ENCODE results near the gene POLD4. TPM values are rescaled to one million over a fixed set of nuclear protein-coding genes. Genes with fewer than 3 reads are reported as not detected.

POLD4 gene
- total and polyA plus RNA-seq, 2 of the 13 experiments (the other 11 are each of a cell fraction or from before 2014, with no cell fraction given): 10.5 to 27.4 TPM

- POLR2A ChIA-PET: interaction anchor here (1.2 kb wide), 1 partner anchor 62 kb away, joined by 3 read pairs; no protein-coding TSS in a partner anchor
- TF ChIP-seq ZNF614 (CRISPR knock-in tag; IDR thresholded peaks at IDR 0.05; ENCODE audit: borderline replicate concordance) (no peak), GMEB1 (CRISPR knock-in tag; IDR thresholded peaks at IDR 0.05; ENCODE audit: borderline replicate concordance) (no peak), ASH2L (IDR thresholded peaks at IDR 0.05; ENCODE audit: insufficient read length, low read depth, low read length) (no peak), KDM6A (CRISPR knock-in tag; IDR thresholded peaks at IDR 0.05; ENCODE audit: low read depth) (no peak), ZNF260 (CRISPR knock-in tag; IDR thresholded peaks at IDR 0.05; ENCODE audit: borderline replicate concordance, low read depth) (no peak), ZNF282 (IDR thresholded peaks at IDR 0.05; ENCODE audit: partially characterized antibody) (no peak), YY1 (IDR thresholded peaks at IDR 0.05; ENCODE audit: insufficient read depth, insufficient replicate concordance, low read depth, low read length) (no peak), BHLHE40 (IDR thresholded peaks at IDR 0.05; ENCODE audit: low read length) (no peak), ZNF737 (CRISPR knock-in tag; IDR thresholded peaks at IDR 0.05; ENCODE audit: borderline replicate concordance) (no peak), ZSCAN20 (CRISPR knock-in tag; IDR thresholded peaks at IDR 0.05; ENCODE audit: borderline replicate concordance) (no peak), FOXO4 (CRISPR knock-in tag; conservative IDR thresholded peaks at IDR 0.05) (no peak), RARG (CRISPR knock-in tag; IDR thresholded peaks at IDR 0.05; ENCODE audit: low read depth) (no peak), NFE2L1 (CRISPR knock-in tag; IDR thresholded peaks at IDR 0.05; ENCODE audit: borderline replicate concordance) (no peak)
- Histone ChIP-seq H3K36me3 (replicated peaks in 1 of 2; ENCODE audit: control insufficient read depth in 1 of 2, insufficient read depth in 2 of 2, low read length in 2 of 2) (no peaks in the 10 kb centered on the region), H3K27ac (ENCODE audit: extremely low read length, insufficient read depth, low read length) (no peak overlapping the region), H3K27me3 (ENCODE audit: control insufficient read depth in 1 of 2, insufficient read depth in 2 of 2, low read length in 2 of 2) (no peaks in the 10 kb centered on the region), H3K9me3 (ENCODE audit: low read length) (no peaks in the 10 kb centered on the region), H3K9ac (ENCODE audit: insufficient read depth, low read depth, low read length) (no peak overlapping the region), H3K79me2 (ENCODE audit: insufficient read depth, low read length) (no peaks in the 10 kb centered on the region), H3K4me1 (ENCODE audit: insufficient read depth, low read length) (peaks cover 7% of the 10 kb centered on the region), H3K4me3 (replicated peaks in 1 of 3; ENCODE audit: insufficient read depth in 1 of 3, low read depth in 2 of 3, low read length in 3 of 3) (no peak overlapping the region), H4K20me1 (ENCODE audit: insufficient read depth, low read length) (no peaks in the 10 kb centered on the region), H3K4me2 (ENCODE audit: low read depth, low read length) (no peak overlapping the region), H2AFZ (ENCODE audit: low read length) (no peak overlapping the region)
- no peak for FAIRE-seq
- DNase-seq (ENCODE audit: low spot score): no peak
- no peak for ATAC-seq
- BruUV-seq (replicated peaks): no TSS peak
- intact Hi-C loops (cut with micrococcal nuclease; ENCODE audit: unreplicated experiment): no loop called here
- CTCF ChIA-PET (ENCODE audit: low intra/inter-chr PET ratio, low total read pairs): no interaction called here
- in situ Hi-C loops (cut with HindIII; ENCODE audit: extremely low pct_ligation_motif_present, low pct_unique_long_range_greater_than_20kb): no loop called here
- WGBS (ENCODE audit: low lambda C conversion rate): 93% methylated on average over 7 of the region's 7 CpGs
Measured at GRCh38 chr11:67323526-67323925, 29.8 kb downstream of the POLD4 start.
